NCI-H446 (cell line): ENCODE data around the gene SAMD5.
A peak's percentile ranks its signal among the peaks of the same experiment; 100 is the strongest.

Experiments
- DNase-seq, 2 experiments: peaks; one replicate each; lab custom pipeline; 2025; lab: John Stamatoyannopoulos, UW

SAMD5 gene

DNA sequence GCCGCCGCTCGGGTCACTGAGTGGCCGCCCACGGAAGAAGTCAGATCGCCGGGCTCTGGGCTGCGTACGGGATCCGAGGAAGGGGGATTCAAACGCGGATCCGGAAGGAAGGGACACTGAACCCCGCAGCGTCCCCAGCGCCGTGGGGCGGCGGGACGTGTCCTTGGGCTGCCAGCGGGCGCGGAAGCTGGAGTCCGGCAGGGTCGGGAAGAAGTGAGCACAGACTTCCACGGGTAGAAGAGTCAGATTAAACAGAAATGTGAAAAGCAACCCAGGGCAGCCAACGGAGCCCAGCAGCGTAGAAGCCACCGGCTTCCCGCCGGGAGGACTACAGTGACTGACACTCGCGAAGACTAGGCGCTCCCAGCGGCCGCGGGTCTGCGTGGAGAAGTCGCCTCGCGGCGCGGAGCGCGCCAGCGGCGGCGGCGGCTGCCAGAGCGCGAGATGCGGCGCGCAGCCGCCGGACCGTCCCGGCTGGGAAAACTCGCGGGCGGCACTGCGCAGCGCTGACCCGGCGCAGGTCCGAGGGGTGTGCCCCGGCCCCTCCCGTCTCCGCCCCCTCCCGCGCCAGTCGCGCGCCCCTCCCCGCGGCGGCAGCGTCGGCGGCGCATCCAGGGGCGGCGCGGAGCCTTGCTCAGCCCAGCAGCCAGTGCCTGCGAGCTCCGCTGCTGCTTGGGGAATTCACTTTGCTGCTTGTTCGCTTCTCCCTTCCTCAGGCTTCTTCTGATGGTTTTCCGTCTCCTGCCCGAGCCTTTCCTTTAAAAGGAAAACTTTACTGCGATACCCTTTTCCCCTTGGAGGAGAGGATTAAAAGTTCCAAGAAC, at the start of gene SAMD5:
SAMD5 (plus strand) TSS at position 649 of the 824 bp plus-strand sequence. CDS start 239 bp downstream, outside the sequence.
- DNase-seq: peak; percentile 2 to 44

DNA sequence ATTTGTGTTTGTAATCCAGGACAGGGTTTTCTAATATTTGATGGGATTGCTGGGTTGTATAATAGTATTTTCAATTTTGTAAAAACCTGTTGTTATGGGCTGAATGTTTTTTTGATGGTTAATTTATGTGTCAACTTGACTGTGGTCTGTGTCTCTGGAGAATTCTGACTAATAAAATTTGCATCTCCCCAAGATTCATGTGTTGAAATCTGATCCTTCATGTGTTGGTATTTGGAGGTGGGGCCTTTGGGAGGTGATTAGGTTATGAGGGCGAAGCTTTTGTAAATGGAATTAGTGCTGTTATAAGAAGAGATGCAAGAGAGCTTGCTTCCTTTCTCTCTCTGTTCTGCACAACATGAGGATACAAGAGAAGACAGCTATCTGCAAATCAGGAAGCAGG, 48.7 kb upstream of the SAMD5 start:
- no peak for DNase-seq

DNA sequence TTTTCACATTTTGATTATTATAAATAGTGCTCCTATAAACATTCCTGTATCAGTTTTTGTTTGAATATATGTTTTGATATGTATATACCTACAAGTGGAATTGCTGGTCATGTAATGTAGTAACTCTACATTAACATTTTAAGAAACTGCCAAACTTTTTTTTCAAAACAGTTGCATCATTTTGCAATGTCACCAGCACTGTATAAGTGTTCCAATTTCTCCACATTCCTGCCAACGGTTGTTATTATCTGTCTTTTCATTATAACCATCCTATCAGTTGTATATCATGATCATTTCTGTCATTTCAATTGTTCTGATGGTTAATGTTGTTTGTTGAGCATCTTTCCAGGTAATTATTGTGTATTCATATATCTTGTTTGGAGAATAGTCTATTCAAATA, 44.8 kb upstream of the SAMD5 start:
- no peak for DNase-seq

DNA sequence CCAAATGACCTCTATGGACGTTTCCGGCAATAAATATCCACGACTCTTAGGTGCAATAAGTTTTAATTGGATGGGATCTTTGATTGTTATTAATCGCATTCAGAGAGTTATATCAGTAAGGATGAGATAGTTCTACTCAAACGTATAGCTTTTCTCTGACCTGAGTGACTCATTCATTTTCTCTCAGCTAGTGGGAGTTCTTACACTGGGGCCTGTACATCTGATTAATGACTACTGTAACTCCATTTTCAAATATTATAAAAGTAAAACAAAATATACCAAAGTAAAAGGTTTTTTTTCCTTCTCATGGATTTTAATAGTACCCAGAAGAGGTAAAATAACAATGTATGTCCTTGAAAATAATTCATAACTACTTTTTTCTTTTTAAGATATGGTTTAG, 41.1 kb upstream of the SAMD5 start:
- DNase-seq: no peak

DNA sequence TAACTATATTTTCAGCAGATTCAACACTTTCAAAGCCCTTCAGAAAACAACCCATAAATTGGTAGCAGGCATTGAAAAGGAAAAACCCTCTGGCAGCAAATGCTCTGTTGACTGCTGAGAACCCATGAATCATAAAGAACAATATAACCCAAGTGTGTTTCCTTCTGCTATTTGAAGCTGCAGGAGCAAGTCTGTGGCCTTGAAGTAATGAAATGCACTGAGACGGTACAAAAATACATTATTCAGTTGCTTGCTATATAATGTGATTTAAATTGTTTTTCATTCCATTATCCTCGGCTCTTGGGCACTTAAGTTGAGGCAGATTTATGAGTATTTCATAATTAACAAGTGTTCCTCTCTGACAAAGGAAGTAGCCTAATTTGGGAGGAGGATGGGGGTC, 40.6 kb upstream of the SAMD5 start:
- no peak for DNase-seq

DNA sequence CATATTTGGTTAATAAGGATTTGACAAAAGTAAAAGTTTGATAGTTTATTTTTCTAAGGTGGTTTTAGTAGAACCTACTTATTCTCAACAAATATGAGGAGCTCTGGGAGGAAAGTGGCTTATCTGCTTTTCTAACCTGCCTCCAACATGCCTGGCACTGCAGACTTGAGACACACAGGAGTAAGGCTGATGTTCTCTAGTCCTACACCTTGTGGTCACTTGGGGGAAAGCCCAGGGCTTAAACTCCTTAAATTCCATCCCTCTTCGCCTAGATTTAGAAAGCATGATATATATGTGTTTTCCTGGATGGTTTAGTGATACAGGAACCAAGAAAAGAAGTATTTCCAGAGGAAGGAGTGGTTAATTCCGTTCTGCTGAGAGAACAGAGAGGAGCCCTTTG, 39.9 kb upstream of the SAMD5 start:
- DNase-seq: no peak

DNA sequence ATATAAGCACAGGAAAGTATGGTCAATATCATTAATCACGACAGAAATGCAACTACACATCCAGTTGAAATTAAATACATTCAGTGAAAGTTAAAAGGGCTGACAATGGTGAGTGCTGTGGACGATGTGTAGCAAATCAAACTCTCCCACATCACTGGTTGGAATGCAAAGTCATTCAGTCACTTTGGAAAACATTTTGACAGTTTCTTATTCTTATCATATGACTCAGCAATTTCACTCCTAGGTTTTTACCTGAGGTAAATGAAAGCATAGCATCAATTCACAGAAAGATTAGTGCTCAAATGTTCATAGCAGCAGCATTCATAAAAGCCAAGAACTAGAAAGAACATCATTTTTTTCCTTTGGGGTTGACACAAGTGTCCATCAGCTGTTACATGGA, 28.6 kb upstream of the SAMD5 start:
- DNase-seq: no peak

DNA sequence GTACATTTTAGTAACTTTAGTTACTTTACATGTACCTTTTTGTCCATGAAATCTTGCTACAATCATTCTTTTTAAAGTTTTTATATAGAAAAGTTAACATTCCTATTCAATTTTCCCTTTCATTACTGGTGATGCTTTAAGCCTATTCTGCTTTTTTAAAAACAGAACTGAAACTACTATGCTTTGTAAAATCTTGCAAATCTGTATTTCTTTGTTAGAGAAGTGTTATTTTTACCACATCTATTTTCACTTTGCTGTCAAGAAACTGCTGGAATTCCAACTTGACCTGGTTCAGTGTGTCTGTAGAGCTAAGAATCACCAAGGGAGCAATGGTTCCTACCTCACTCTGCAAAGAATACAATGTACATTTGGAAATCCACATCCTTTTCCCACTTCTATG, 21.8 kb upstream of the SAMD5 start:
- no peak for DNase-seq

DNA sequence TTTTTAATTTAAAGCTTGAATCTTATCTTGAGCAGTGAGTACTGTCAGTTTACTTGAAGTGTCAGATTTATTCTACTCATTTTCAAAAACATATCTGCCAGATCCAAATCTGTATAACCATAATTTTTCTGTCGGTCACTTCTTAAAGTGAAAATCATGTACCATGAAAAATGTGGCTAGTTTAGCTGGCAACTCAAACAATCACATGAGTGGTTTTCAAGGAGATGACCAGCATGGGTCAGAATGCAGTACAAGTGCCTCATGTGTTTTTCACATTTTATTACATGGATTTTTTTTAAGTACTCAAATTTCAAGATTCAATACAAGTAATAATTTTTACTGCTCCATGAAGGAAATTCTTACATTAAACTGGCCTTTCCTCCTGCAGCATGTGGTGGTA, 11.0 kb upstream of the SAMD5 start:
- no peak for DNase-seq

DNA sequence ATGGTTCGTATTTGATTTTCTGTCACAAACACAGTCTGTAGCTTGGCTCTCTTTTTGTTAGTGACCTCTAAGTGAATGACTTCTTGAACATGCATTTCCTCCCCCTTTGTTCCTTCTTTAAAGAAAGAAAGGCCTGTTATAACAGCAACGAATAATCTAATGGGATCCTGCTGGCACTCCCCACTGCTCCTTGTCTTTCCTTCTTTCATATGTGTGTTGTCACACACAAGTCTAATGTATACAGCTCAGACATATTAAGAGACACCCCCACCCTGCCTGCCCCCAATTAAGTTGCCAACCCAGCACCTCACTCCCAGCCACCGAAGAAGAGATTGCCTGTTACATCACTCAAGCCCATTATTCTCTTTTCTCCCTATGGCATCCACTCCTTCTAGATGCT, 4.9 kb upstream of the SAMD5 start:
- DNase-seq: no peak

DNA sequence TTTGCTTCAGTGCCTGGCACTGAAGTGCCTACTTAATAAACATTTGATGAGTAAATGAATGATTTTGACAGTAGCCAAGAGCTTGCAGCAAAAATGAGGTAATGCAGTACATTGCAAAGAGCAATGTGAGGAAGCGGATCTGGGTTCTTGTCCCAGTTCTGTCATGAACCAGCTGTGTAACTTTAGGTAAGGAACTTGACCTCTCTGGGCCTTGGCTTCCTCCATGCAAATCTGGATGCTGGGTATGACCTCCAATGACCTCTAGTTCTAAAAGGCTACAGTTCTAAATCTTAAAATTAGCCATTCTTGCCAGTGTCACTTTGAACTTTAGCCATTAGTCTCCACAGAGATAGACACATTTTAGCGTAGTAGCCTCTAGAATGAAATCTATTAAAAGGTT, 3.6 kb upstream of the SAMD5 start:
- DNase-seq: no peak

DNA sequence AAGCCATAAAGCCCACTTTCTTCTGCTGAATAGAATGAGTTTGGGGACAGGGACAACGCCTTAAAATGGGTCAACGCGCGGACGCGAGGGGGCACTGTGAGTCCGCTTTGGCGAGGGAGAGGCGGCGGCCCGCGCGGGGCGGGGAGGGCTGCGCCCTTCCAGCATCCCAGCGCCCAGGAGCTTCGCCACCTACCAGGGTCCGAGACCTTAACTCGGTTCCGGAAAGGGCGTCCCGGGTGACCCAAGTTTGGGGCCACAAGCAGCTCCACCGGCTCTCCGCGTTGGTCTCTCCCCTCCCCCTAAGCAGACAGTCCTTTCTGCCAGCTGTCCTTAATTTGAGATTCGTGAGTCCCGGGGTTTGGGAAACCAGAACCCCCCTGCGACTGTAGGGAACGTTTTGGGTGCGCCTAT, 1.8 kb upstream of the SAMD5 start:
- peak; percentile 3 to 50 for DNase-seq

DNA sequence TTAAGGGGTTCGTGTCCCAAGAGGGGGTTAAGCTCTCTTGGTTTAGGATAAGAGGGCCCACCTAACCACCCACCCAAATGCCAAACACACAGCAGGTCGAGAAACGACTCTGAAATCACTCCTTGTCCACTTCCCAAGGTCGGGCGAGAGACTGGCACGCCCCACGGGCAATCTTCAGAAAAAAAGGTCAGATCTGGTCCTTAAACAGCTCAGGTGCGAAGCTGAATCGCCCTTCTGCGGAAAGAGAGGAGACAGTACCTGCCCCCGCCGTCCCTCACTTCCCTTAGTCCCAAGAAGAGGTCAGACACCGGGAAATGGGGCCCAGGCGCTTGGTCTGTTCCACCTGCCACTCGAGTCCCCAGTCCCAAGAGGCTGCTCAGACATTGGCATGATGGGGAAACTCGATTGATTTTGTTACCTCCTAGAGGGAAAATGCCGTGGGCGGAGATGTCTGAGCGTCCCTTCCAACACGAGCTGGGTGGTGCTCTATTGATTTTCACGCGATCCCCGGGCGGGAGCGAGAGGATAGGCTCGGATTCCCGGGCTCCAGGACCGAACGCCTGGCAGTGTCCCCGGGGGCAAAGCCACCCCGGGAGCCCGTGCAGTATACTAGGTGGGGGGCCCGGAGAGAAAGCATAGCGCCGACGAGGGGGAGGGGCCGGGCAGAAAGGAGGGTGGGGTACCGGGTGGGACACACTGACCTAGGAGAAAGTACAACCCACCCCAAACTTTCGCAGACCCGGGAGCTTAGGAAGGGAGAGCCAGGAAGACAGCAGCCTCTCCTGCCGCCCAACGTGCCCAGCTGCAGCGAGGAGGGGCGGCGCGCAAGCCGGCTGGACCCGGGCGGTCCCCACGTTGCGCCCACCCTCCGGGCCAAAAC, 1.1 kb upstream of the SAMD5 start:
- DNase-seq: no peak

DNA sequence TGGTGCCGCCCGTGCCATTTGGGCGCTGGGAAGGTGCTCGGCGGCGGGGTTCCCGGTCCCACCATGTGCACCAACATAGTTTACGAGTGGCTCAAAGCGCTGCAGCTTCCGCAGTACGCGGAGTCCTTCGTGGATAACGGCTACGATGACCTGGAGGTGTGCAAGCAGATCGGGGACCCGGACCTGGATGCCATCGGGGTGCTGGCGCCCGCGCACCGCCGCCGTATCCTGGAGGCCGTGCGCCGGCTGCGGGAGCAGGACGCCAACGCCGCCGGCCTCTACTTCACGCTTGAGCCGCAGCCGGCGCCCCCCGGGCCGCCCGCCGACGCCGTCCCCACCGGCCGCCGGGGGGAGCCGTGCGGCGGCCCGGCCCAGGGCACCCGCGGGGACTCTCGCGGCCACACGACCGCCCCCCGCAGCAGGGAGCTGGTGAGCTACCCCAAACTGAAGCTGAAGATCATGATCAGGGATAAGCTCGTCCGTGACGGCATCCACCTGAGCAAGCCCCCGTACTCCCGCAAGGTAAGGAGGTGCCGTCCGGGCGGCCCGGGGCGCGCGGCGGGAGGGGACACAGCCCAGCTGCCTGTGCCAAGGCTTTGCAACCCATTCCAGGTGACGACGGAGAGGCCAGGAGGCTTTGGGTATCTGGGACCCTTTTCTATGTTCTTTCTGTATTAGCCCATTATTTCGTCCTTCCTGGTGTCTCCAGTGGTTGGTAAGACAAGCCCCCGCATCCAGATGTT, 547 bp downstream of the SAMD5 start:
- no peak for DNase-seq

DNA sequence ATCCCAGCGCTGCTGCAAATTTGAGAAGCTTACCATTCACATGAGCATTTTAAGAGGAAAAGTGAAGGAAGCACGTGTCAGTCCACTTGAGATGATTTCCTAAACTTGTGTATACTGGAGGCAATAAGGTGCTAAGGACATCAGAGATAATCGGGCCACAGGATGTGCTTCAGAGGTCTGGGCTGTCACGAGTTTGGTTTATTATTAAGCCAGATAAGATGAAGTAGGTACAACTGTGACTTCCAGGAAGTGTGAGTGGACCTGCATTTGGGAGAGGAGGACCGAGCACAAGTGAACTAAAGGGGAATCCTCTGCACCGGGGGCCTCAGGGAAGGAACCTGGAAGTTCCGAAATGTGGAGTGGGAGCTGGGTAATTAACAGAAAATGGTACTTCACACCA, 1.4 kb downstream of the SAMD5 start:
- no peak for DNase-seq

DNA sequence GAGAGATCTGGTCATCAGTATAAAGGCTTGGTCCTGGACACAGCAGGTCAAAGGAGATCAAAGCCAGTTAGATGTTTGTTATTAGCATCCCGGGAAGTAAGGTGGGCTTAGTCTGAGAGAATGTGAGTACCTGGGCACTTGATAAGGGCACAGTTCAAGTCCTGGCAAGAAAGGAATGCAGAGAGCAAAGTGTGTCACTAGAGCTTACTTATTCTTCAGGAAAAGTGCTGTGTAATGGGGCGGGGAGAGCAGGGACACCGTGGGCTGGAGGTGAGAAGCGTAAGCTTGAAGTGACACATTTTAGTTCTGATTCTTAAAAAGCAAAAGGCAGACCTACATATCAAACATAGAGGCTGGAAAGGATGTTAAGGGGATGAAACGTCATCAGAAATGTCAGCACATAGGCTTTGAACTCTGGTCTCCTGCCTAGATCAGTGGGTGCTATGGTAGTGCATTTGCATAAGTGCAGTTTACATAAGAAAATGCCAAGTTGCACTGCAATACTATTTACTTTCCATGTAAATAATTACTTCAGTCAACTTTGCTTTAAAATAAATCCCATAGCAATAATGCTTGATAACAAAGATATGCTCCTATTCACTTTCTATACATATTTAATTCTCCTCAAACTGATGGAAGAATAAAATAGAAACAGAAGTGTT, 2.6 kb downstream of the SAMD5 start:
- no peak for DNase-seq

DNA sequence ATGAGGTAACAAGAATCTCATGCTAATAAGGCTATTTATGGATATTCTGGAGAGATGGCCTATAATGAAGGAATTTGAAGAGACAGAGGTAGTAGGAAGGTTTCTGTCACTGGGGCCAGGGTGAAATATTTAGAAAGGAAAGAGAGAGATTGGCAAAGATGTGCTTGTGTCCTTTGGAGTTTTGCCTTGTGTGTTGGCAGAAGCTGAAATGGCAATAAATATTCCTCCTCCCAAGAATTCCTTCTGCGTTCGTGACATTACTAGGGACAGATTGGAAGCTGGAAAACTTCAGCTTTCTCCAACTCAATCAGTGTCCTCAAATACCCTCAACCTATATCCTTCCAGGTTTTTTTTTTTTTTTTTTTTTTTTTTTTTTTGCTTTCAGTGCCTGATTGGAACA, 6.3 kb downstream of the SAMD5 start:
- DNase-seq: peak in 1 of 2 experiments; percentile 20

DNA sequence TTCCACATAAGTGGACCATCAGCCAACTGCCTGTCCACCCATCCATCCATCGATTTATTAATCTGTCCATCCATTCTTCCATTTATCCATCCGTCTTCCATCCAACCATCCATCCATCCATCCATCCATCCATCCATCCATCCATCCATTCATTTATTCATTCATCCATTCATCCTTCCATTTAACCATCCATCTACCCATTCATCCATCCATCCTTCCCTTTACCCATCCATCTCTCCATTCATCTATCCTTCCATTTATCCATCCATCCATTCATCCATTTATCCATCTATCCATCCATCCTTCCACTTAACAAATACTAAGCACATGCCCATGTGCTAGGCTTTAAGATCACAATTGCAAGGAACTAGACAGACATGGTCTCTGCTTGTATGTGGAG, 6.8 kb downstream of the SAMD5 start:
- no peak for DNase-seq

DNA sequence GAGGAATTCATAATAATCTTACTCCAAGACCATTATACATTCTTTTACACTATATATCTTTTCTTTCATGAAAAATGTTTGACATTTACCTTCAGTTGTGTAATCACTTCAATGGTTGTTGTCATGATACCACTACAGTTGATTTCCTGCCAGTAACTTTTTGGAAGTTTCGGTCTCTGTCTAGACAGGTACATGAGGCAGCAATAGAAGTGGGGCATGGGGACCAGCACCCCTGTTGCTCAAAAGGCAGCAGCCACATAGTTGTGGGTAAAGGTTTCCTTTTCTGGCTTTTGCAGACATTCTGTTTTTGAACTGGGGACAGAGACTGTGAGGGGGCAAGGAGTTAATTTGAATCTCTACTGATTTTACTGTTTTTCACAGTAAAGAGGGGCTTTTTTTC, 14.1 kb downstream of the SAMD5 start:
- DNase-seq: no peak

DNA sequence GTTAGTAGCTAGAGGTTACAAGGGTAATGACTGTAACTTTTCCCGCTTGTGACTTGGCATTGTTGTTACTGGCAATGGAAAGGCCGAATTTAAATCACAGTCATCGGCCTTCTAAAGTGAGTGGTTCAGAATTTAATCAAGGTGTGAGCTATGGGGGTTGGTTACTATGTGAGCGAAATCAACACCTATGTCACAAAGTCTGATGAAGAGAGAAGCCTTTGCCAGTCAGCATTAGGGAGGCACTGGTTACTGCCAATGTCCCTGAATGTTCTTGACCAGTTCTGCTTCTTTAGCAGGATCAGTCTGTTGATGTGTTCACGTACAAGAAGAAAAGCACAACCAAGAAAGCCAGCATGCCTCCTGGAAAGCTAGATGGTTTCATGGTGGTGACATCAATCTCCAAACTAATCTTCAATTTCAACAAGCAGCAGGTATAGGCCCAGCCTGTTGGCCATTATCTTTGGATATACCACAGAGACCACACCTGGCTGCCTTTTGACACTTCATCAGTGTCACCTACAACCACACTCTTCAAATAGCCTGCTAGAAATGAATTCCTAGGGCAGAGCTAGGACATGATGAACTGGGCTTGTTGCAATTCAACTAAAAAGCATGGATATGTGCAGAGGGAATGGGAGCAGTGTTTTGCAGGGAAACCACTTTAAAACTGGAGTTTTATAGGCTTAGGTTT, 17.2 kb downstream of the SAMD5 start:
- no peak for DNase-seq

DNA sequence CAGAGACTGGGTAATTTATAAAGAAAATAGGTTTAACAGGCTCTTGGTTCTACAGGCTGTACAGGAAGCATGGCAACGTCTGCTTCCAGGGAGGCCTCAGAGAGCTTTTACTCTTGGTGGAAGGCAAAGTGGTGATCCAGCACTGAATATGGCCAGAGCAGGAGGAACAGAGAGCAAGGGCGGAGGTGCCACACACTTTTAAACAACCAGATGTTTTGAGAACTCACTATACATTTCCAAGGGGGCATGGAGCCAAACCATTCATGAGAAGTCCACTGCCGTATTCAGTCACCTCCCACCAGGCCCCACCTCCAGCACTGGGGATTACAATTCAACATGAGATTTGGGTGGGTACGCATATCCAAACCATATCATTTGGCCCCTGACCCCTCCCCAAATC, 18.7 kb downstream of the SAMD5 start:
- no peak for DNase-seq
